ENCODE results near the gene GLG1.
"Not testable (repeated sequence)": the region's sequence is repeated elsewhere in the genome, so short reads cannot be mapped to it uniquely, and the experiment has no call there.

The GLG1 gene

DNA sequence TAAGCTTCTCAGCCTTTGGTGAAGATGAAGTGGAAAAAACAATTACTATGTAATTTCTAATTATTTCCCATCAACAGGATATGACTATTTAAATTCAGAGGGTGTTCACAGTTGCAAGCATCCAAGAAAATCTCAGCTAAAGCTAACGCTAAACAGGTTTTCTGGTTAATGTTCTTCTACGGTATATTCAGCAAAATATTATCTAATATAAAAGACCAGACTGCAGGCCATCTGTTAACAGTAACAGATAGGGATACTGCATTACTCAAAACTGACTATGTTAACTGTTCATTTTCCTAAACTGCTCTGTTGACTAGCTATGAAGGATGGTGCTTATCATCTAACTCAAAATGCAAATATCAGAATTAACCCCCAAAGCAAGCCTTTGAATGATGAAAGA lies 32.8 kb downstream of the GLG1 start:
- no peak for DNase-seq

DNA sequence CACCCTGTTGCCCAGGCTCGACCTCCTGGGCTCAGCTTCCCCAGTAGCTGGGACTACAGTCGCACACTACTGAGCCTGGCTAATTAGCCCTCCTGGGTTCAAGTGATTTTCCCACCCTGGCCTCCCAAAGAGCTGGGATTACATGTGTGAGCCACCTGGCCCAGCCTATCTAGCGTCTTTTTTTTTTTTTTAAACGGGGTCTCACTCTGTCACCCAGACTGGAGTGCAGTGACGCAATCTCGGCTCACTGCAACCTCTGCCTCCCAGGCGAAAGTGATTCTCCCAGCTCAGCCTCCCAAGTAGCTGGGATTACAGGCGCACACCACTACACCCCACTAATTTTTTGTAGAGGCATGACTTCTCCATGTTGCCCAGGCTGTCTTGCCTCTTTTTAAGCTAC lies 33.3 kb downstream of the GLG1 start:
- no peak for DNase-seq

DNA sequence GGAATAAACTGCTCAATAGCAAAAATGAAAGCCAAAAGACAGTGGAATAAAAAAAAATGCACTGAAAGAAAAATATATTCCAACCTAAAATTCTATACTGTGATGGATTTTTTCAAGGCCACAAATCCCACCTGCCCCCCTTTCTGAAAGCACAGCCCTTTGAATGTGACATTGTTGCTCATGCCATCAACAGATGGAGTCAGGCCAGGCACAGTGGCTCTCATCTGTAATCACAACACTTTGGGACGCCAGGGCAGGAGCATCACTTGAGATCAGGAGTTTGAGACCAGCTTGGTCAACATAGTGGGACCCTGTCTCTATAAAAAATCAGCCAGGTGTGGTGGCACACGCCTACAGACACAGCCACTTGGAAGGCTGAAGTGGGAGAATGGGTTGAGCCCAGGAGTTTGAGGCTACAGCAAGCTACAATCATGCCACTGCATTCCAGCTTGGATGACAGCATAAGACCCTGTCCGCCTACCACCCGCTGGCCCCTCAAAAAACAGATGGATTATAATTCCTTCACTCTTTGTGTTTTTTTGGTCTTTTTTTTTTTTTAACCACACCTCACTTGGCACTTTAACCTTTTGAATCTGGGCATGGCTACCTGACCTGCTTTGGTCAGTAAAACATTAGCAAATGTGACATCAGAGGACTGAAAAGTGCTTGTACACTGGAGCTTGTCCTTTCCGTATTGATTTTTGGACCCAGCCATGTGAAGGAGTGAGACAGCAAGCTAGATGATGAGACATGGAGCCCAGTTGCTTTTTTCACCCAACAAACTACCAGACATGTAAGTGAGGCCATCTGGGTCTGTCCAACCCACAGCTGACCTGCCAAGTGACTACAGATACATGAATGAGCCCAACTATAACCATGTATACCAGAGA lies 36.3 kb downstream of the GLG1 start:
- DNase-seq: no peak

DNA sequence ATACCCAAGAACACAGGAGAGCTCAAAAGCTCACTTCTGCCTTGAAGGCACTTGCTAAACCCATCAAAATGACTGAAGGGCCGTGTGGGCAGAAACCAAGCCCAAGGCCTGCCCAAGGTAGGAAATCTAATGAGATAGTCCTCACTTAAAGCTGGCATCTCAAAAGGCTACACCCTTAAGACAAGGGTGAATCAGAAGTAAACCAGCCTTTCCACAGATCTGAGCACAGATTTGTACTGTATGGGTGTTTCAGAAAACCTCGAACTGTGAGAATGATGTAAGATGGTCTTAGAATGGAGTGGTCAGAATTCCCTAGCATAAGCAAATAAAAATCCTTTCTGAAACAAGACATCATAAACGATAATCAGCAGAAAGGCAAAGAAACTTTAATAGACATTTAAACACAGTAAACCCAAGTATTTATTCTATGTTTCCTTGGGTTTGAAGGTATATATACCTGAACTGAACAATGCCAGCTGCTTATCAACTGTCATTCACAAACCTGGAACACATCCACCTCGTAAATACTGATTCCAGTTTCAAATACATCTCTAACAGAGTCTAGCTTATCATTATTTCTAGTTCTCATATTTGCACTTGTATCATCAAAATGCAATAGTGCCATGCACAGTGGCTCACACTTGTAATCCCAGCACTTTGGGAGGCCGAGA lies 37.8 kb downstream of the GLG1 start:
- DNase-seq: no peak

DNA sequence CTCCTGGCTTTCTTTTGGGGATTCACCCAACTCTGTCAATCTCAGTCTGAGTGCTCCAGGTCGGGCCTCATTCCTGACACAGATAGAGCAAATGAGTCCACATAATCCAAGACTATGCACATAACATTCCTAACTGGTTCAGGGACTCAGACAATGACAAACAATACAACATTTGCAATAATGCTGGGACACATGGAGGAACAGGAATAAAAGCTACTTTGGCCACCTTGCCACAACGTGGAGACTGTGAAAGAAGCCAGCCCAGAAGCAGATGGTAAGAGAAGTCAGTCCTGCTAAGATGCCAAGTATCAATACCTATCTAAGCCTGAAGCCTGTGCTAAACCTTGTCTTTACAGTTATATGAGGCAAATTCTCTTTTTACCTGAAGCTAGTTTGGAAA lies 39.0 kb downstream of the GLG1 start:
- DNase-seq: no peak

DNA sequence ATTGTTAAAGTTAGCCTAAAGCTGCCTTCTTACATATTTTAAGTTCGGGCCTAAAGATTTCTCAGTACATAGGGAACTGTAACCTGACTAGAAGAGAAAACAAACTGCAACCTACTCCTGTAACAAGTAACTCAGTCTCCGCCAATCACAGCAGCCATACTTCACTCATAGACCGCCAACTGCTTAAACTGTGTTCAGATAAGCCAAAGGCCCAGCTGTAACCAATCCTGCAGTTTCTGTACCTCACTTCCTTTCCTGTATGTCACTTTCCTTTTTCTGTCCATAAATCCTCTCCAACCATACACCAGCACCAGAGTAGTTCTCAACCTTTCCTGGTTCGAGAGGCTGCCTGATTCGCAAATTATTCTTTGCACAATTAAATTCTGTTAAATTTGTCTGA lies 41.5 kb downstream of the GLG1 start:
- DNase-seq: no peak

DNA sequence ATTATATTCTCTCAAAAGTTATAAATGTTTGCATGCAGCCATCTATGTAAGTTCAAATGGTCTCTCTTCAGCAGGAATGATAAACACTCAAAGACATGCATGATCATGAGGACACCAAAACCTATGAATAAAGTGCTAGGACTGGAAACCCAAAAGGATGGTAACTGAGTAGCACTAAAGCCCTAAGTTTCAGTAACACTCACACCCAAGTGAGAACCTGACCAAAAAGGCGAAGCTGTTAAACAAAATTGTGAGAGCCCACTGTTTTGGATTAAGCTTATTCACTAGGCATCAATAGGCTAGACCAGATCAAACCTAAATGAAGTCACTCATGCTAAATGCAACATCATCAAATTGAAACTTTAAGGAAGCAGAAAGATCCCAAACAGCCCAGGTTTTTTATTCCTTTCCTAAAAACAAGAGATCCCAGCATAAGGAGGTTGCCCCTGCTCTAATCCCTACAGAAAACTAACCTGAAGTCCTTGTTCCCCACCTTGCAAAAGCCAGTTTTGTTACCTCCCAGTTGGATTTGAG lies 42.4 kb downstream of the GLG1 start:
- no peak for DNase-seq

DNA sequence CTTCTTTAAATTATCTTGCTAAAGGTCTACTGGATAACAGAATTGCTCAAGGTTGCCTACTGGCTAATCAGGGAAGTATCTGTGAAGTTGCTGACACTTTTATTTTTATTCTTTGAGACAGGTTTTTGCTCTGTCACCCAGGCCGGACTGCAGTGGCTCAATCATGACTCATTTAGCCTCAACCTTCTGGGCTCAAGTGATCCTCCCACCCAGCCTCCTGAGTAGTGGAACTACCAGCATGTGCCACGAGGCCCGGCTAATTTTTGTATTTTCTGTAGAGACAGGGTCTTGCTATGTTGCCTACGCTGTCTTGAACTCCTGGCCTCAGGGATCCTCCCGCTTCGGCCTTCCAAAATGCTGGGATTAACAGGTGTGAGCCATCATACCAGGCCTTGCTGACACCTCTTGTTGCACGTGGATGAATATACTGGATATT lies 43.1 kb downstream of the GLG1 start:
- DNase-seq: no peak

DNA sequence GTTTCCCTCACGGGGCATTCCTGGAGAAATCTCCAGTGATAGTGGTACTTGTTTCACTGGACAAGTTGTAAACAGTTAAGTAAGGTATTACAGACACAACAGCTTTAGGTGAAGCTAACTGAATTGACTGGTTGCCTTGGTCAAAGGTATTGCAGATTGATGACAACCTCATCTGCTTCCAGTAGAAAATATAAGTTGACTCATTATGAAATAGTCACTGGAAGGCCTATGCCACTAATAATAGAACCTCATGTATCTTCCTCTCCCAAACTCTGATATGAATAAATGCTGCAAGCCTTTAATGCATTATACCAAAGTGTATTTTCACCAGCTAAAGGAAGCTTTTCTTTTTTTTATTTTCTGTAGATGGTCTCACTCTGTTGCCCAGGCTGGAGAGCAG lies 44.8 kb downstream of the GLG1 start:
- DNase-seq: no peak

DNA sequence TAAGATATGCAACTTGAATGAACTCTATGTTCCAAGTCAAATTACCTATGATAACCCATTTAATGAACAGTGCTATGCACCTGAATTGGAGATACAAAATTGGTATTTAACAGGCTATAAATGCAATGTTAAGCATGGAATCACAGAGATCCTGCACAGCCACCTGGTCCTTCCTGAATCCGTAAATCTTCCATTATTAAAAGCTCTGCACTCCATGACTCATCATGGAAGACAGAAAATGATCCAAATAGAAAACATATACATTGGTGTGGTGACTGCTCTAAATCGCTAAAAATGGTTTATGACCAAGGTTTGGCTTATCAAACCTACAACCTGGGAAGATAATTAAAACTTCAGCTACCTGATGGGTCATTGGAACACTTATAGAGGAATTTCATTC lies 45.3 kb downstream of the GLG1 start:
- no peak for DNase-seq

DNA sequence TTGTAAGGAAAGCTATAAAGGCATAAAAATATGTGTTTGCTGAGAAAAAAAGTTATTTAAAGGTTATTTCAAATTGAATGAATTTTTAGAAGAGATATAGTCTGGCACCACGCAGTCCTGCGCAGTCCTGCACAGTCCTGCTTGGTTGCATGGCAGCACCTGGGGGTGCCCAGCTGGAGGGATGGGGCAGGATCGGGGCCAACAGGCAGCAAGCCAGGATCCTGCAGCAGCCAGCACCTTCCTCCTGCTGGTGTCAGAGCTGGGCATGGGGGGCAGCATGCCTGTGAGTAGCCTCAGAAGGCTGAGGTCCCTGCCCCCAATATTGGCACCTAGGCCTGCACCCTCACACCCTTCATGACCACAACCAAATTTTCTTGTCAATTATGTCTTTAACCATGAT lies 46.0 kb downstream of the GLG1 start:
- no peak for DNase-seq

DNA sequence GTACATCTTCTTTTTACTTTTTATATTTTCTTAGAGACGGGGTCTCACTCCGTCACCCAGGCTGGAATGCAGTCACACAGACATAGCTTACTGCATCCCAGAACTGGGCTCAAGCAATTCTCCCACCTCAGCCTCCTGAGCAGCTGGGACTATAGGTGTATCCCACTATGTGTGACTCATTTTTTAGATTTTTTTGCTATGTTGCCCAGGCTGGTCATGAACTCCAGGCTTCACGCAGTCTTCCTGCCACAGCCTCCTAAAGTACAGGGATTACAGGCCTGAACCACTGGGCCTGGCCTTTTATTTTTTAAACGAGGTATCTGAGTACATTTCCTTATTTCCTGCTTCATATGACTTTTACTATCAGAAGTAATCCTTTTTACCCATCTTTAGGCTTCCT lies 48.0 kb downstream of the GLG1 start:
- no peak for DNase-seq

DNA sequence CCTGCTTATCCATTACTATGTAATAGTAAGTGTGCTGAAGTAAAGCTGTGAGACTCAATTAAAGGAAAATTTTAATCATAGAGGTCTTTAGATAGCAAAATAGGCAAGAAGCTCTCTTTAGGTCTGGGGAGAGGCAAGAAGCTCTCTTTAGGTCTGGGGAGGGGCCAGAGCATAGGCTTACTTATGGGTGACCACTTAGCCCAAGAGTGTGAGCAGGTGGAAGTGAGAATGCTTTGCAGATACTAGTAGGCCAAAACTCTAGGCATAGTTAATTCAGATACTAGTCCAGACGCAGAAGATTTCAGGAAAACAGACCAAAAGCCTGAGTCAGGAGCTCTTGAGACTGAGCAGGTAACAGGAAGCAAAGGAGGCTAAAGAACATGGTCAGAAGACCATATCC lies 49.6 kb downstream of the GLG1 start:
- no peak for DNase-seq

DNA sequence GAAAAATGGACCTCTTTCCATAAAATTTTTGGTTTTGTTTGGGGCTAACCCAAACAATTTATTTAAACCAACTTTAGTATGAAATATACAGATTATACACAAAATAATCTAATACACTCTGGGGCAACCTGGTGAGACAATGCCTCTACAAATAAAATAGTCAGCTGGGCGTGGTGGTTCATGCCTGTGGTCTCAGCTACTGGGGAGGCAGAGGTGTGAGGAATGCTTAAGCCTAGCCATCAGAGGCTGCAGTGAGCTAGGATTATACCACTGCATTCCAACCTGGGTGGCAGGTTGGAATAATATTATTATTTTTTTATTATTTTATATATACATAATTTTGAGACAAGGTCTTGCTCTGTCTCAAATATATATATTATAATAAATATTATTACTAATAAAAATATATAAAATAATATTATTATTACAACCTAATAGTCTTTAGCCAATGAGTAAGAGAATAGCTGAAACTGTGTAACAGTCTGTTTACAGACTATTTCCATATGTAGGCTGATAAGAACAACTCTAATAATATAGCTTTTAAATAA lies 50.5 kb downstream of the GLG1 start:
- DNase-seq: no peak

DNA sequence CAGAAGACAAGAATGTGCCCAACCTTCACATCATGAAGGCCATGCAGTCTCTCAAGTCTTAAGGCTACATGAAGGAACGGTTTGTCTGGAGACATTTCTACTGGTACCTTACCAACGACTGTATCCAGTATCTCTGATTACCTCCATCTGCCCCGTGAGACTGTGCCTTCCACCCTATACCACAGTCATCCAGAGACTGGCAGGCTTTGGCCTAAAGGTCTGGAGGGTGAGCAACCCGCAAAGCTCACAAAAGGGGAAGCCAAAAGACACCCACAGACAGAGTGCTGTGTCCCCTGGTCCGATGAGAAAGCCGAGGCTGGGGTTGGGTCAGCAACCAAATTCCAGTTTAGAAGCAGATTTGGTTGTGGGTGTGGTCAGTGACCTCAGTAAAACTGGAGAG lies 54.6 kb downstream of the GLG1 start:
- not testable (repeated sequence) for DNase-seq

DNA sequence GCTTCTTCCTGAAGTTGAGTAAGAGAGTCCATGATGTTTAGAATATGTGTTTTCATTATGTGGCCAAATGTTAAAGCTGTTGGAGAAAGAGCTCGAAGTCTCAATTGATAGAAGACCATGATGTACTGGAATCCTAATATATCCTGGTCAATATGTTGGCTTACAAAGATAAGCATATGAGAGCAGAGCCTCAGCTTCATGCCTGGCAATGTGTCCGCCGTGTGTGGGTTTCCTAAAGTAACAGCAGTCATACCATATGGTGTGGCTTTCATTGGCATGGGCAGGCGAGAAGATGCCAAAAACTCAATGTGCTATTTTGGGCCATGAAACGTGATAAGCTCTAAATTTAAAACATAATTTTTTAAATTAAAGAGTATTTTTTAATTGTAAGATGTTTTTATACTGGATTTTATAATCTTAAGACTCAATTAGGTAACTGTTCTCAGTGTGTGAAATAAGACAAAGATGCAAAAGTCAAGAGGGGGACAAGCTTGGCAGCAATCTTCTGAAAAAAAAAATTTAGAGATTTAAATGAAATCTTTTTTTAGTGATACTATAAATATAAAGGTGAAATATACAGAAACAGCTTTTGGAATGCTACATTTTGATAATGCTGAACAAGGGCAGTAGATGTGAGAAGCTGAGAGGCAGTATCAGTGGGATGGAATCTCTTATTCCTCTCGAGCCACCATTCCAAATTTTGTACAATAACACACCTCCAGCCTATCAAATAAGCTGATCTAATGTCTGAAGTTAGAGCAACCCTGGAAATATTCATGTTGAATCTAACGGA lies 56.5 kb downstream of the GLG1 start:
- not testable (repeated sequence) for DNase-seq

DNA sequence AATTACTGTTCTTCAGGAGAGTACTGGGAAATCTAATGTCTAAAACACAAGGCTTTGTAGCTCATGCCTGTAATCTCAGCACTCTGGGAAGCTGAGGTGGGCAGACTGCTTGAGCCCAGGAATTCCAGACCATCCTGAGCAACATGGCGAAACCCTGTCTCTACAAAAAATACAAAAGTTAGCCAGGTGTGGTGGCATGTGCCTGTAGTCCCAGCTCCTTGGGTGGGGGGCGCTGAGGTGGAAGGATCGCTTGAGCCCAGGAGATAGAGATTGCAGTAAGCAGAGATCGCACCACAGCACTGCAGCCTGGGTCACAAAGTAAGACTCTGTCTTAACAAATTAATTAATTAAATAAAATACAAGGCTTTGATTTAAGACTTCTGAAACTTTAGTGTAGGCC lies 60.8 kb downstream of the GLG1 start:
- not testable (repeated sequence) for DNase-seq

DNA sequence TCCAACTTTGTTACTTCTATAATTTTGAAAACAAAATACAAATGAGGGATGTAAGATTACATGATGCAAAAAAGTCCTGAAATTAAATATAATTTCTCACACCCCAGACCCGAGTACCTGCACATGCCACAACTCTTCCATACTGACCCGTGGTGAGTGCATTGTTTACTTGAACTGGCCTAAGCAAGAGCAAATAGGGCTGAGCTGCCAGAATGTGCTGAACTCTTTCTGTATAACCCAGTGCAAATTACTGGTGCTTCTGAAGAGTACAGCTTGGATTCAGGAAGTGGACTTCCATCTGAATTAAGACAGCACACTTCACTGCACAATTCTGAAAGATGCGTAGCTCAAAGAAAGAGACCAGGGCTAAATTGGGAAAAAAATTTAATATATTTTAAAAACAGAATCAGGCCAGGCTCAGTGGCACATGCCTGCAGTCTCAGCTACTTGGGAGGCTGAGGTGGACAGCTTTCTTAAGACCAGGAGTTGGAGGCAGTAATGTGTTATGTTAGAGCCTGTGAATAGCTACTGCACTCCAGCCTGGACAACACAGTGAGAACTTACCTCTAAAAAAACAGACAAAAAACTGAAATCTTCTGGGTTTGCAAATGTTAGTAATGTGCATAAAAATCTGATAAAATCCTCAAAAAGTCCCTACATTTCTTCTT lies 63.9 kb downstream of the GLG1 start:
- not testable (repeated sequence) for DNase-seq

DNA sequence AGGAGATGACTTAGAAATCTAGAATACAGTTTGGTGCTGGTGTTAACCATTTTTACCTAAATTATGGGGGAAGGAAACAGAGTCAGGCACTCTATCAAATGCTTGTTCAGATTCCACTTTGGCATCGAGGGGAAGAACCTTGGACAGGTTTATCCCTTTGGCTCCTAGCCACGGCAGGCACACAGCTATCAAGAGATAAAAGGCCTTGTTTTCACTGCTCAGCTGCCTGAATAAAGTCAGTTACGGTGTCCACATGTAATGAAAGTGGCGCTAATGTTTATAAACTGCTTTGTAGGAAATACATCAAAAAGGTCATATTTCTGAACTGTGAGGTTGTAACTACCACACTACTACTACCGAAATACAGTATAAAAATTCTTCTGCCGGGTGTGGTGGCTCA lies 66.3 kb downstream of the GLG1 start:
- not testable (repeated sequence) for DNase-seq

DNA sequence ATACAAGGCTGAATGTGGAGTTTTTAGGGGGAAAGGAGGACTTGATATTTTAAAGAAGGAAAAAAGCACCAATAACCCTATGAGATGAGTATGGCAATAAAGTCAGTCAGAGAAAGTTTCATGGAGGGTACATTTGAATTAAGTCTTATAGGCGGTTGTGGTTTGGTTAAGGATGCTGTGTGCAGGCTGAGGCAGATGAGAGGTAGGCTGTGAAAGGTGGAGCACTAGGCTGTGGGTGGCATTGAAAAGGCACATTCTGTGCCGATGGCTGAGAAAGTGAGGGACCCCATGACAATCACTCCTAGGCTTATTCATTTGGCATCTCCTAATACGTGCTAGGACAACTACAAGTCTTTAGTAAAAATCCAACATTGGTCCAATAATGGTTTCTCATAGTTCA lies 68.1 kb downstream of the GLG1 start:
- DNase-seq: not testable (repeated sequence)

DNA sequence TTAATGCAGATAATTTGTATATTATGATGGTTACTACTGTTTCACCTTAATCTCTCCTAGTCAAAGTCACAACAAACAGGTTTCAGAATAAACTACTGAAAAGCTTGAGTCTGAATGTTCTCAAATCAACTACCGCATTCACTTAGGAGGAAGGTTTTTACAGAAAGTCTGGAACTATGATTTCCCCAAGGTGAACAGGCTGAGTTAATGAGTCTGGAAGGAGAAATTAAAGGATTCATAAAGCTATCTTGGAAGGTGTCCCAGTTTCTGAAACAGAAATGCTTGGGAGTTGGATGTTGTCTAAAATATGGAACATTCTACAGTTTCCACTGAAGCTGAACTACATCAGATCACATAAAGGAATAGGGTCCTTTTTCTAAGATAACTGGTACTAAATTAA lies 69.2 kb downstream of the GLG1 start:
- DNase-seq: not testable (repeated sequence)

DNA sequence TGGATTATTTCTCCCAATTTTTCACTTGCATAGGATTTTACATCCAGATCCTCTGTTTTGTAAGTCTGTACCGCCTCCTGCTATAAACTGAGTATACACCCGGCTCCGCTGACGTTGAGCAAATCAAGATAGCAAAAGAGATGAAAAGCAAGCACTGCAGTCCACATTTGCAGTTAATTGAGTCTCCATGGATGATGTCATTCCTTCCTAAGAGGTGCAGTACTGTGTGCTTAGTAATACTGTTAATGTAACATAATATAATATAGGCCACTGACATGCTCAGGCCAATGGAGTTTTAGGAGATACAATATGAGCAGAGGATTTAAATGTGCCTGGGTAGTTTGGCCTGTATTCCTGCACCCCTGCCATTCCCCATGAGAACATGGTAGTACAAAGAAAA lies 72.3 kb downstream of the GLG1 start:
- DNase-seq: not testable (repeated sequence)

Data from activated CD4-positive, CD25-positive, alpha-beta regulatory T cell (primary cell).